ENCODE results near the gene RXRA.

Gene RXRA

DNA sequence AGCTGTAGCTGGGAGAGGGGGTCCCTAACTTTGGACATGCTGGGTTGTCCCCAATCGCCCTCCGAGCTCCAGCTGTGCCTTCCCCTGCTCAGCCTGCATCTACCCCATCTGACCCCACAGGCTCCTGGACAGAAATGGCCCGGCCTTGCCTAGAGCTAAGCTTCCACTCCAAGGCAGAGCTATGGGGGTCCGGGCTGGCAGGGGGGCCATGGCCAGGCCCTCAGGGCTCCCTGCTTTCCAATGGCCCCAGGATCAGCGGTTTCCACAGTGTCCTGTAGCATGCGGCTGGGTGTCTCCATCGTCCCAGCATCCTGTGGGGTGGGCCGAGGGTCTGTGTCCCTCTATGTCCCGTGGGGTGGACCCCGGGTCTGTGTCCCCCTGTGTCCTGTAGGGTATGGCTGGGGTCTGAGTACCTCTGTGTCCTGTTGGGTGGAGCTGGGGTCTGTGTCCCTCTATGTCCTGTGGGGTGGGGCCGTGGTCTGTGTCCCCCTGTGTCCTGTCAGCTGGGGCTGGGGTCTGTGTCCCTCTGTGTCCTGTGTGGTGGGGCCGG is 130.6 kb downstream of the RXRA start:
- Histone ChIP-seq H2BK15ac (ENCODE audit: low read length) (peak overlapping the region; percentile 31), H3K27ac (replicated peaks; ENCODE audit: low read length) (no peak overlapping the region), H3K14ac (ENCODE audit: low read length) (peak overlapping the region; percentile 87), H2BK12ac (ENCODE audit: low read length) (no peak overlapping the region), H3K27me3 (ENCODE audit: control insufficient read depth in 3 of 3, insufficient read depth in 3 of 3, low read depth in 1 of 3, low read length in 3 of 3) (peaks cover 0 to 12% (median 0%) of the 10 kb centered on the region in 3 experiments), H3K4ac (ENCODE audit: low read length) (no peak overlapping the region), H3K9ac (ENCODE audit: low read depth, low read length, poor library complexity) (no peak overlapping the region), H3K4me1 (ENCODE audit: control insufficient read depth in 2 of 2, insufficient read depth in 1 of 2, low read depth in 1 of 2, low read length in 2 of 2) (peaks cover 0 to 10% of the 10 kb centered on the region in 2 donors), H2BK5ac (ENCODE audit: low read length) (no peak overlapping the region), H2AFZ (ENCODE audit: low read length) (peak overlapping the region; percentile 1), H4K91ac (ENCODE audit: low read depth, low read length, poor library complexity) (no peak overlapping the region), H3K23ac (ENCODE audit: low read depth, low read length, poor library complexity) (no peak overlapping the region), H2BK120ac (ENCODE audit: low read depth, low read length) (no peak overlapping the region), H3K4me3 (ENCODE audit: low read length in 2 of 2) (no peak overlapping the region), H3K4me2 (ENCODE audit: insufficient read depth, low read length, poor library complexity, severe bottlenecking) (no peak overlapping the region), H3K9me3 (replicated peaks in 1 of 2; ENCODE audit: control insufficient read depth in 2 of 2, insufficient read depth in 1 of 2, low read depth in 1 of 2, low read length in 2 of 2) (peaks cover 0 to 3% of the 10 kb centered on the region in 2 donors), H4K8ac (ENCODE audit: low read depth, low read length) (no peak overlapping the region), H3K36me3 (replicated peaks in 1 of 2; ENCODE audit: control insufficient read depth in 2 of 2, insufficient read depth in 2 of 2, low read length in 2 of 2) (no peaks in the 10 kb centered on the region), H3K18ac (ENCODE audit: low read length) (peak overlapping the region; percentile 73), H2AK5ac (ENCODE audit: low read depth, low read length) (peak overlapping the region; percentile 88), H3K79me1 (ENCODE audit: low read depth, low read length) (peaks cover 1% of the 10 kb centered on the region)
- no CpG with 5 or more reads among the region's 12 CpGs for WGBS, 2 donors (ENCODE audit: extremely low coverage in 2 of 2, insufficient read length in 2 of 2, insufficient replicate concordance in 1 of 2)
- no peak for DNase-seq (ENCODE audit: low spot score)

GRCh38 chr9:134457321-134458206 is 131.3 kb downstream of the RXRA start:
- no peak overlapping the region for H2BK12ac ChIP-seq (ENCODE audit: low read length)
- H4K8ac ChIP-seq (ENCODE audit: low read depth, low read length) = no peak overlapping the region
- H3K36me3 ChIP-seq (replicated peaks in 1 of 2; ENCODE audit: control insufficient read depth in 2 of 2, insufficient read depth in 2 of 2, low read length in 2 of 2) = no peaks in the 10 kb centered on the region
- peak overlapping the region; percentile 87 for H3K14ac ChIP-seq (ENCODE audit: low read length)
- H3K27me3 ChIP-seq (ENCODE audit: control insufficient read depth in 3 of 3, insufficient read depth in 3 of 3, low read depth in 1 of 3, low read length in 3 of 3) = peaks cover 0 to 12% (median 0%) of the 10 kb centered on the region in 3 experiments
- no peak for DNase-seq (ENCODE audit: low spot score)
- H3K18ac ChIP-seq (ENCODE audit: low read length) = peak overlapping the region; percentile 73
- no peak overlapping the region for H2BK120ac ChIP-seq (ENCODE audit: low read depth, low read length)
- peaks cover 0 to 14% of the 10 kb centered on the region in 2 donors for H3K4me1 ChIP-seq (ENCODE audit: control insufficient read depth in 2 of 2, insufficient read depth in 1 of 2, low read depth in 1 of 2, low read length in 2 of 2)
- H3K79me1 ChIP-seq (ENCODE audit: low read depth, low read length) = peaks cover 1% of the 10 kb centered on the region
- H2AFZ ChIP-seq (ENCODE audit: low read length) = no peak overlapping the region
- no peak overlapping the region for H3K4ac ChIP-seq (ENCODE audit: low read length)
- H3K4me2 ChIP-seq (ENCODE audit: insufficient read depth, low read length, poor library complexity, severe bottlenecking) = no peak overlapping the region
- peak overlapping the region; percentile 44 for H2BK5ac ChIP-seq (ENCODE audit: low read length)
- no peak overlapping the region for H3K4me3 ChIP-seq (ENCODE audit: low read length in 2 of 2)
- H3K27ac ChIP-seq (replicated peaks; ENCODE audit: low read length) = no peak overlapping the region
- H3K23ac ChIP-seq (ENCODE audit: low read depth, low read length, poor library complexity) = no peak overlapping the region
- peak overlapping the region; percentile 27 for H3K9ac ChIP-seq (ENCODE audit: low read depth, low read length, poor library complexity)
- WGBS, 2 donors (ENCODE audit: extremely low coverage in 2 of 2, insufficient read length in 2 of 2, insufficient replicate concordance in 1 of 2) = no CpG with 5 or more reads among the region's 18 CpGs
- H3K9me3 ChIP-seq (replicated peaks in 1 of 2; ENCODE audit: control insufficient read depth in 2 of 2, insufficient read depth in 1 of 2, low read depth in 1 of 2, low read length in 2 of 2) = peaks cover 0 to 6% of the 10 kb centered on the region in 2 donors
- no peak overlapping the region for H4K91ac ChIP-seq (ENCODE audit: low read depth, low read length, poor library complexity)
- peak overlapping the region; percentile 38 for H2BK15ac ChIP-seq (ENCODE audit: low read length)
- peak overlapping the region; percentile 88 for H2AK5ac ChIP-seq (ENCODE audit: low read depth, low read length)

- no peak overlapping the region for H2BK120ac ChIP-seq (ENCODE audit: low read depth, low read length)
- DNase-seq (ENCODE audit: low spot score) = no peak
- H3K4me2 ChIP-seq (ENCODE audit: insufficient read depth, low read length, poor library complexity, severe bottlenecking) = no peak overlapping the region
- H3K18ac ChIP-seq (ENCODE audit: low read length) = peak overlapping the region; percentile 70
- peaks cover 1% of the 10 kb centered on the region for H3K79me1 ChIP-seq (ENCODE audit: low read depth, low read length)
- H3K4me1 ChIP-seq (ENCODE audit: control insufficient read depth in 2 of 2, insufficient read depth in 1 of 2, low read depth in 1 of 2, low read length in 2 of 2) = peaks cover 5 to 19% of the 10 kb centered on the region in 2 donors
- H2BK5ac ChIP-seq (ENCODE audit: low read length) = peak overlapping the region; percentile 44
- H3K27me3 ChIP-seq (ENCODE audit: control insufficient read depth in 3 of 3, insufficient read depth in 3 of 3, low read depth in 1 of 3, low read length in 3 of 3) = peaks cover 0 to 12% (median 0%) of the 10 kb centered on the region in 3 experiments
- no peak overlapping the region for H2AFZ ChIP-seq (ENCODE audit: low read length)
- WGBS, 2 donors (ENCODE audit: extremely low coverage in 2 of 2, insufficient read length in 2 of 2, insufficient replicate concordance in 1 of 2) = no CpG with 5 or more reads among the region's 20 CpGs
- H2AK5ac ChIP-seq (ENCODE audit: low read depth, low read length) = peak overlapping the region; percentile 97
- peak overlapping the region; percentile 27 for H3K9ac ChIP-seq (ENCODE audit: low read depth, low read length, poor library complexity)
- H3K4ac ChIP-seq (ENCODE audit: low read length) = no peak overlapping the region
- peak overlapping the region; percentile 38 for H2BK15ac ChIP-seq (ENCODE audit: low read length)
- no peaks in the 10 kb centered on the region for H3K36me3 ChIP-seq (replicated peaks in 1 of 2; ENCODE audit: control insufficient read depth in 2 of 2, insufficient read depth in 2 of 2, low read length in 2 of 2)
- H3K4me3 ChIP-seq (ENCODE audit: low read length in 2 of 2) = no peak overlapping the region
- no peak overlapping the region for H3K27ac ChIP-seq (replicated peaks; ENCODE audit: low read length)
- H3K9me3 ChIP-seq (replicated peaks in 1 of 2; ENCODE audit: control insufficient read depth in 2 of 2, insufficient read depth in 1 of 2, low read depth in 1 of 2, low read length in 2 of 2) = peaks cover 0 to 6% of the 10 kb centered on the region in 2 donors
- peak overlapping the region; percentile 69 for H3K23ac ChIP-seq (ENCODE audit: low read depth, low read length, poor library complexity)
- H3K14ac ChIP-seq (ENCODE audit: low read length) = no peak overlapping the region
- H4K8ac ChIP-seq (ENCODE audit: low read depth, low read length) = no peak overlapping the region
- no peak overlapping the region for H4K91ac ChIP-seq (ENCODE audit: low read depth, low read length, poor library complexity)
- H2BK12ac ChIP-seq (ENCODE audit: low read length) = peak overlapping the region; percentile 67
These were observed 132.2 kb downstream of the RXRA start for GRCh38 chr9:134458207-134459108.

Measured in neuronal stem cell (in vitro differentiated cells).